ENCODE results near the gene ANXA6. TPM values are rescaled to one million over a fixed set of nuclear protein-coding genes. Genes with fewer than 3 reads are reported as not detected.

The ANXA6 gene
- total RNA-seq, 4 donors from 2014 or later = 91.6 to 164 (median 142) TPM

DNA sequence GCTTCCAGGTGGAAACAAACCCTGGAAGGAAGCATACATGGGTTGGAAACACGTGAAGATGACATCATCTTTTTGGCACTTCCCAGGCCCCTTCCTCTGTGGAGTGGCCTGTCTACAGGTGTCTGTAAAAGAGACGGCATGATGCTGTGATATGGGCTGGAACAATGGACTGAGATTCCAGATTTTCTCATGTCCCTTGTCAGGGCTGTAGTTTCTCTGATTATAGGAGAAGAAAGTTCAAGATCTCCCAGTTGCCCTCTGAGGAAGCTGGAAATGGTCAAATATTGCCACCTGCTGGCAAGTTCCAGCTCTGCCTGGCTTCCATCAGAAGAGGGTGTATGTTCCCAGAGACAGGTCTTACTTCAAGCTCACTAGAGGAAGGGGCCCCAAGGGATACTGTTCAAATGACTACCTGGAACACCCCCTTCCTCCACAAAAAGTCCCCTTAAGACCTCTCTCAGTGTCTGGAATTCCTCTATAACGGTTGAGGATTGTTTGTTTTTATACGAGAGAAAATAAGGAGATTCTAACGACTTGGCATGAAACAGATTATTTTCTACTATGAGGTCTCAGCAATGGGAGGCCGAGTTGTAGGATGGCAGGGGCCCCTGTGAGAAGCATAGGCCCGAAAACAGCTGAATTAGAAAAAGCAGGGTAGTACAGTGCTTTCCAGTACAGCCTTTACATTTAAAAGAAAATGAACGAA, 7.3 kb upstream of the ANXA6 start:
- peak overlapping the region in 3 of 4 donors; percentile 29 to 41 (median 34) for H3K27ac ChIP-seq
- intact Hi-C loops (cut with DNase I; ENCODE audit: low total_unique reads) = loop anchor here (1.0 to 2.0 kb wide), 3 partner anchors 39 to 114 kb away; no protein-coding TSS in a partner anchor
- no peak for TF ChIP-seq POLR2A (IDR thresholded peaks at IDR 0.05)
- TF ChIP-seq, protein P1, sequence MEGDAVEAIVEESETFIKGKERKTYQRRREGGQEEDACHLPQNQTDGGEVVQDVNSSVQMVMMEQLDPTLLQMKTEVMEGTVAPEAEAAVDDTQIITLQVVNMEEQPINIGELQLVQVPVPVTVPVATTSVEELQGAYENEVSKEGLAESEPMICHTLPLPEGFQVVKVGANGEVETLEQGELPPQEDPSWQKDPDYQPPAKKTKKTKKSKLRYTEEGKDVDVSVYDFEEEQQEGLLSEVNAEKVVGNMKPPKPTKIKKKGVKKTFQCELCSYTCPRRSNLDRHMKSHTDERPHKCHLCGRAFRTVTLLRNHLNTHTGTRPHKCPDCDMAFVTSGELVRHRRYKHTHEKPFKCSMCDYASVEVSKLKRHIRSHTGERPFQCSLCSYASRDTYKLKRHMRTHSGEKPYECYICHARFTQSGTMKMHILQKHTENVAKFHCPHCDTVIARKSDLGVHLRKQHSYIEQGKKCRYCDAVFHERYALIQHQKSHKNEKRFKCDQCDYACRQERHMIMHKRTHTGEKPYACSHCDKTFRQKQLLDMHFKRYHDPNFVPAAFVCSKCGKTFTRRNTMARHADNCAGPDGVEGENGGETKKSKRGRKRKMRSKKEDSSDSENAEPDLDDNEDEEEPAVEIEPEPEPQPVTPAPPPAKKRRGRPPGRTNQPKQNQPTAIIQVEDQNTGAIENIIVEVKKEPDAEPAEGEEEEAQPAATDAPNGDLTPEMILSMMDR (IDR thresholded peaks at IDR 0.05 in 4 of 5, conservative IDR thresholded peaks at IDR 0.05 in 1 of 5) = peak; percentile 79 to 92 (median 91)
- no peaks in the 10 kb centered on the region for H3K36me3 ChIP-seq
- H3K4me3 ChIP-seq = no peak overlapping the region
- DNase-seq = peak; percentile 65 to 83
- no peaks in the 10 kb centered on the region for H3K27me3 ChIP-seq
- peak; percentile 91 to 94 for ATAC-seq
- H3K9me3 ChIP-seq = no peaks in the 10 kb centered on the region
- H3K4me1 ChIP-seq = peaks cover 12 to 21% of the 10 kb centered on the region in 2 donors
- in situ Hi-C loops (cut with MboI; ENCODE audit: low sequenced_read_pairs in 4 of 4) = loop anchor here in 3 of 4 donors (5.0 kb wide), 2 partner anchors 38 to 43 kb away; no protein-coding TSS in a partner anchor

DNA sequence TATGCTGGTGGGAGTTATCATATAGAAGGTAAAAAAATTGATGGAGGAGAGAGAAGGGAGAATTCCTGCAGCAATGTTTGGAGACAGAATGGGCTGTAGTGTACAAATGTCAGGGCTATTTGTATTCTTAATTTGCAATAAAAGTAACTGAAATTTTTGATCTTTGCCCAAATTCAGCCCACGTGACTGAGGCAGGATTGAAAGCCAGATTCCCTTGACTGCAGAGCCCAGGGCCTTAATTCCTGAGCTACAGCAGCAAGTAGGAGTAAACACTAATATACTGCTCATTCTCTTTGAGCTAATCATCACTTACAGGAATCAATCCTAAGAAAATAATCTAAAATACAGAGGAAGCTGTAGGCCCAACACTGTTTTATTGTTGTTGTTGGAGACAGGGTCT, 5.2 kb upstream of the ANXA6 start:
- intact Hi-C loops (cut with DNase I; ENCODE audit: low total_unique reads) (no loop called here), in situ Hi-C loops (cut with MboI; ENCODE audit: low sequenced_read_pairs in 4 of 4) (loop anchor here in 3 of 4 donors (5.0 kb wide), 2 partner anchors 35 to 40 kb away; no protein-coding TSS in a partner anchor)
- Histone ChIP-seq H3K4me1 (peaks cover 14 to 17% of the 10 kb centered on the region in 2 donors), H3K9me3 (no peaks in the 10 kb centered on the region), H3K36me3 (no peaks in the 10 kb centered on the region), H3K27me3 (no peaks in the 10 kb centered on the region), H3K4me3 (no peak overlapping the region), H3K27ac (no peak overlapping the region)
- DNase-seq (no peak), ATAC-seq (no peak)
- TF ChIP-seq, protein P1 (IDR thresholded peaks at IDR 0.05 in 4 of 5, conservative IDR thresholded peaks at IDR 0.05 in 1 of 5) = no peak
- TF ChIP-seq POLR2A (IDR thresholded peaks at IDR 0.05) = no peak

DNA sequence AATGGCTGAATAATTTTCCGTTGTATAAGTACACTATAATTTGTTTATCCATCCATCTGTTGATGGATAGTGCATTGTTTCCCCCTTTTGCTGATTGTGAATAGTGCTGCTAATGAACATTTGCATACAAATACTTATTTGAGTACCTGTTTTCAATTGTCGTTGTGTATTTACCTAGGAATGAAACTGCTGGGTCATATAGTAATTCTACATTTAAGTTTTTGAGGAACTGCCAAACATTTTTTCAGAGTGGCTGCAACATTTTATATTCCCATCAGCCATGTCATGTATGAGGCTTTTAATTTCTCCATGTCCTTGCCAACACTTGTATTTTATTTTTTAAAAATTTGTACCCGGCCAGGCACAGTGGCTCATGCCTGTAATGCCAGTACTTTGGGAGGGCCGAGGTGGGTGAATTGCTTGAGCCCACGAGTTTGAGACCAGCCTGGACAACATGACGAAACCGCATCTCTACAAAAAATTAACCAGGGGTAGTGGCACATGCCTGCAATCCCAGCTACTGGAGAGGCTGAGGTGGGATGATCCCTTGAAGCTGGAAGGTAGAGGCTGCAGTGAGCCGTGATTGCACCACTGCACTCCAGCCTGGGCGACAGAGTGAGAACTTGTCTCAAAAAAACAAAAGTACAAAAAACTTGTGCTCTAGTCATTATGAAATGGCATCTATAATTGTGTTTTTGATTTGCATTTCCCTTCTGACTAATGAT, 2.2 kb upstream of the ANXA6 start:
- Histone ChIP-seq H3K27me3 (no peaks in the 10 kb centered on the region), H3K4me3 (no peak overlapping the region), H3K4me1 (peaks cover 28 to 34% of the 10 kb centered on the region in 2 donors), H3K9me3 (no peaks in the 10 kb centered on the region), H3K36me3 (no peaks in the 10 kb centered on the region), H3K27ac (no peak overlapping the region)
- in situ Hi-C loops (cut with MboI; ENCODE audit: low sequenced_read_pairs in 4 of 4) = loop anchor here in 3 of 4 donors (5.0 kb wide), 2 partner anchors 33 to 38 kb away; no protein-coding TSS in a partner anchor
- intact Hi-C loops (cut with DNase I; ENCODE audit: low total_unique reads) = no loop called here
- no peak for ATAC-seq
- no peak for DNase-seq
- TF ChIP-seq POLR2A (IDR thresholded peaks at IDR 0.05) = no peak
- TF ChIP-seq, protein P1 (IDR thresholded peaks at IDR 0.05 in 4 of 5, conservative IDR thresholded peaks at IDR 0.05 in 1 of 5) = no peak

DNA sequence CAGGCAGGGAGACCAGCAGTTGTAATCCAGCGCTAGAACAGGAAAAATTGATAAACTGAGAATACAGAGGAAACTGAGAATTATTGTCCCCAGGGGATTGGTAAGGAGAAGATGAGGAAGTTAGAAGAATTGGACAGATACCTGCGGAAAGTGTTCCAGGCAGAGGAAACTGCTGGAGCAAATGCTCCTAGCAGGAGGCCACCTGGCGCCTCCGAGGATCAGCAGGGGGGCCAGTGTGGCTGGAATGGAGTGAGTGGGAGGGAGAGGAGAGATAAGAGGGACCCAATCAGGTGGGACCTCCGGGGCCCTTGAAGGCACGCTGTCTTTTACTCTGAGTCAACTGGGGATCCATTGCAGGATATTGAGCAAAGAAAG, 695 bp upstream of the ANXA6 start:
- TF ChIP-seq, protein P1 (IDR thresholded peaks at IDR 0.05 in 4 of 5, conservative IDR thresholded peaks at IDR 0.05 in 1 of 5) = no peak
- TF ChIP-seq POLR2A (IDR thresholded peaks at IDR 0.05) = no peak
- in situ Hi-C loops (cut with MboI; ENCODE audit: low sequenced_read_pairs in 4 of 4) = no loop called here
- Histone ChIP-seq H3K27me3 (no peaks in the 10 kb centered on the region), H3K4me1 (peaks cover 33 to 38% of the 10 kb centered on the region in 2 donors), H3K36me3 (no peaks in the 10 kb centered on the region), H3K4me3 (peak overlapping the region; percentile 90 to 98 (median 92)), H3K27ac (peak overlapping the region; percentile 97 to 98 (median 98)), H3K9me3 (no peaks in the 10 kb centered on the region)
- ATAC-seq (peak in 1 of 2 donors; percentile 10), DNase-seq (no peak)
- intact Hi-C loops (cut with DNase I; ENCODE audit: low total_unique reads) = no loop called here

Measured in gastrocnemius medialis (tissue), 4 donors.